H1 (cell line): ENCODE measurements around the gene ECE2. TPM values are rescaled to one million over a fixed set of nuclear protein-coding genes. Genes with fewer than 3 reads are reported as not detected.

Experiments used
- CTCF ChIA-PET: fragments of 300-600 bp; sonication (Branson Sonifier 250); formaldehyde crosslinking; loops from one replicate; lab custom pipeline; 2021; ENCODE audit not compliant: partially characterized antibody; lab: Charles Lee
- POLR2A ChIA-PET: fragments of 300-600 bp; sonication (Branson Sonifier 250); formaldehyde crosslinking; loops from one replicate; lab custom pipeline; 2021; ENCODE audit warnings: inconsistent platforms; ENCODE audit not compliant: partially characterized antibody; lab: Charles Lee
- DNase-seq, 2 experiments: peaks; one replicate each; pipeline versions ENCODE4 v3.0.0 to v3.0.0-alpha.2; 2010 to 2022; ENCODE audit warnings: low spot score in 2 of 2, low read depth in 1 of 2, mixed read lengths in 1 of 2
- FAIRE-seq: peaks from 2 replicates; lab custom pipeline; 2011; peaks lifted over from hg19 to GRCh38; lab: Jason Lieb, UNC
- H2AFZ ChIP-seq: 2 replicates; pipeline ENCODE4 v1.8.1; 2012; ENCODE audit warnings: low read length, inconsistent platforms
- H2AK5ac ChIP-seq: 2 replicates; pipeline ENCODE4 v1.6.1; 2013; ENCODE audit warnings: low read depth, low read length
- H2BK120ac ChIP-seq: replicated peaks from 2 replicates; pipeline ENCODE3; 2013; ENCODE audit warnings: low read depth, low read length, inconsistent platforms
- H2BK12ac ChIP-seq: 2 replicates; pipeline ENCODE4 v1.6.1; 2013; ENCODE audit warnings: low read depth, low read length
- H2BK15ac ChIP-seq: 2 replicates; pipeline ENCODE4 v1.6.1; 2013; ENCODE audit warnings: low read length
- H2BK20ac ChIP-seq: 2 replicates; pipeline ENCODE4 v1.6.1; 2013; ENCODE audit warnings: low read length
- H2BK5ac ChIP-seq: 2 replicates; pipeline ENCODE4 v1.6.1; 2013; ENCODE audit warnings: low read depth, low read length
- H3K14ac ChIP-seq: 2 replicates; pipeline ENCODE4 v1.6.1; 2013; ENCODE audit warnings: inconsistent platforms; ENCODE audit not compliant: insufficient read length
- H3K18ac ChIP-seq: 2 replicates; pipeline ENCODE4 v1.6.1; 2013; ENCODE audit warnings: low read length; ENCODE audit errors: extremely low read depth
- H3K23ac ChIP-seq: 2 replicates; pipeline ENCODE4 v1.6.1; 2013; ENCODE audit warnings: inconsistent platforms; ENCODE audit not compliant: insufficient read length
- H3K23me2 ChIP-seq: 2 replicates; pipeline ENCODE4 v1.6.1; 2013; ENCODE audit warnings: low read depth, low read length
- H3K27ac ChIP-seq: 2 replicates; pipeline ENCODE4 v1.6.1; 2011; ENCODE audit warnings: low read depth, low read length, inconsistent platforms
- H3K27me3 ChIP-seq, 4 experiments: replicated peaks in 1 of 4; 1 replicate in 1 of 4; 2 replicates in 3 of 4; pipeline versions ENCODE4 v1.6.1 to v1.8.1; 2011 to 2013; ENCODE audit warnings: low read length in 3 of 4, mild to moderate bottlenecking in 3 of 4, inconsistent platforms in 2 of 4, mixed read lengths in 2 of 4, moderate library complexity in 1 of 4; ENCODE audit not compliant: control insufficient read depth in 3 of 4, insufficient read depth in 3 of 4; ENCODE audit errors: extremely low read depth in 1 of 4
- H3K36me3 ChIP-seq, 4 experiments: 2 replicates each; pipeline versions ENCODE4 v1.6.1 to v1.8.1; 2011 to 2013; ENCODE audit warnings: mild to moderate bottlenecking in 4 of 4, low read length in 3 of 4, moderate library complexity in 2 of 4, control low read depth in 1 of 4, inconsistent platforms in 1 of 4; ENCODE audit not compliant: insufficient read depth in 4 of 4, control insufficient read depth in 2 of 4
- H3K4ac ChIP-seq: replicated peaks from 2 replicates; pipeline ENCODE3; 2013; ENCODE audit warnings: low read length, low read depth, mixed read lengths, inconsistent platforms; ENCODE audit not compliant: insufficient read length
- H3K4me1 ChIP-seq, 4 experiments: replicated peaks in 1 of 4; 1 replicate in 1 of 4; 2 replicates in 3 of 4; pipeline versions ENCODE4 v1.6.1 to v1.8.1; 2011 to 2013; ENCODE audit warnings: low read length in 3 of 4, inconsistent platforms in 2 of 4, mixed read lengths in 1 of 4; ENCODE audit not compliant: insufficient read depth in 4 of 4, control insufficient read depth in 3 of 4
- H3K4me2 ChIP-seq, 2 experiments: 2 replicates each; pipeline versions ENCODE4 v1.6.1 to v1.8.1; 2011 to 2013; ENCODE audit warnings: low read depth in 2 of 2, low read length in 2 of 2, control low read depth in 1 of 2, inconsistent platforms in 1 of 2, mild to moderate bottlenecking in 1 of 2; ENCODE audit not compliant: insufficient read depth in 1 of 2
- H3K4me3 ChIP-seq, 4 experiments: fragments of 200-600, 300-600 bp in 1 of 4; sonication (generic), shearing (Covaris generic), sonication (Bioruptor Twin) in 1 of 4; 2 replicates each; pipeline versions ENCODE4 v1.5.1 to v1.8.1; 2011 to 2016; ENCODE audit warnings: low read length in 4 of 4, low read depth in 3 of 4, control low read depth in 2 of 4, inconsistent platforms in 2 of 4, mild to moderate bottlenecking in 2 of 4, mixed read lengths in 1 of 4, moderate library complexity in 1 of 4; ENCODE audit not compliant: insufficient read depth in 2 of 4; ENCODE audit errors: extremely low read depth in 1 of 4
- H3K56ac ChIP-seq: replicated peaks from 2 replicates; pipeline ENCODE3; 2013; ENCODE audit warnings: low read depth, mild to moderate bottlenecking, mixed read lengths, low read length, inconsistent platforms; ENCODE audit not compliant: insufficient read length
- H3K79me1 ChIP-seq: 2 replicates; pipeline ENCODE4 v1.6.1; 2013; ENCODE audit warnings: low read depth, low read length, control low read depth
- H3K79me2 ChIP-seq, 2 experiments: 2 replicates each; pipeline versions ENCODE4 v1.6.1 to v1.8.1; 2012 to 2013; ENCODE audit warnings: low read length in 2 of 2, mild to moderate bottlenecking in 2 of 2, inconsistent platforms in 1 of 2; ENCODE audit not compliant: insufficient read depth in 2 of 2, control insufficient read depth in 1 of 2
- H3K9ac ChIP-seq, 4 experiments: replicated peaks in 1 of 4; 1 replicate in 1 of 4; 2 replicates in 3 of 4; pipeline versions ENCODE4 v1.6.1 to v1.8.1; 2011 to 2013; ENCODE audit warnings: low read depth in 3 of 4, low read length in 3 of 4, control low read depth in 2 of 4, mild to moderate bottlenecking in 2 of 4, moderate library complexity in 2 of 4, inconsistent platforms in 1 of 4; ENCODE audit errors: extremely low read depth in 1 of 4
- H3K9me3 ChIP-seq, 2 experiments: 2 replicates each; pipeline versions ENCODE4 v1.6.1 to v1.8.1; 2012 to 2013; ENCODE audit warnings: mild to moderate bottlenecking in 2 of 2, moderate library complexity in 2 of 2, control low read depth in 1 of 2, inconsistent platforms in 1 of 2, low read depth in 1 of 2, low read length in 1 of 2, mixed read lengths in 1 of 2; ENCODE audit not compliant: insufficient read depth in 2 of 2
- H4K20me1 ChIP-seq, 2 experiments: replicated peaks in 1 of 2; 2 replicates each; pipeline versions ENCODE3 to v1.8.1; 2011 to 2013; ENCODE audit warnings: inconsistent platforms in 2 of 2, low read length in 2 of 2, mild to moderate bottlenecking in 1 of 2; ENCODE audit not compliant: insufficient read depth in 2 of 2, control insufficient read depth in 1 of 2
- H4K5ac ChIP-seq: 2 replicates; pipeline ENCODE4 v1.6.1; 2013; ENCODE audit warnings: low read length, low read depth, mixed read lengths, inconsistent platforms; ENCODE audit not compliant: insufficient read length
- H4K8ac ChIP-seq: 2 replicates; pipeline ENCODE4 v1.8.0; 2013; ENCODE audit warnings: mild to moderate bottlenecking, moderate library complexity, low read length, inconsistent platforms; ENCODE audit not compliant: insufficient read depth; ENCODE audit errors: extremely low read depth
- H4K91ac ChIP-seq: replicated peaks from 2 replicates; pipeline ENCODE3; 2013; ENCODE audit warnings: low read length, mixed read lengths, inconsistent platforms; ENCODE audit not compliant: insufficient read length
- BACH1 ChIP-seq: IDR thresholded peaks from 2 replicates; pipeline ENCODE4 v1.6.1; 2012; ENCODE audit warnings: low read length, improper control_type of control experiment
- POLR2A ChIP-seq, 2 experiments: IDR thresholded peaks; 1 replicate in 1 of 2; 2 replicates in 1 of 2; pipeline ENCODE4 v1.6.1; 2011; ENCODE audit warnings: low read depth in 2 of 2, low read length in 2 of 2, mild to moderate bottlenecking in 2 of 2; ENCODE audit errors: control extremely low read depth in 1 of 2
- POU5F1 ChIP-seq: IDR thresholded peaks from 2 replicates; pipeline ENCODE4 v1.6.1; 2011; ENCODE audit warnings: low read depth, mild to moderate bottlenecking, low read length, moderate library complexity
- SP4 ChIP-seq: IDR thresholded peaks from 2 replicates; pipeline ENCODE4 v1.6.1; 2012; ENCODE audit warnings: low read length, inconsistent platforms
- TEAD4 ChIP-seq: IDR thresholded peaks from 2 replicates; pipeline ENCODE4 v1.6.1; 2012; ENCODE audit warnings: low read depth, low read length, inconsistent platforms, mixed read lengths
- WGBS, 2 experiments: shearing (Covaris generic) in 1 of 2; methylation state at CpG; one replicate each; pipeline versions ENCODE4 v1.1.6 to v1.1.7; 2013 to 2015; ENCODE audit warnings: low lambda C conversion rate in 2 of 2, mixed read lengths in 2 of 2, inconsistent platforms in 1 of 2, low coverage in 1 of 2, missing lambda C conversion rate in 1 of 2; ENCODE audit not compliant: insufficient replicate concordance in 2 of 2, insufficient coverage in 1 of 2, insufficient read length in 1 of 2; ENCODE audit errors: extremely low coverage in 1 of 2, missing lambda C conversion rate in 1 of 2; 5-methylcytosine and 5-hydroxymethylcytosine counted together
- polyA plus RNA-seq, 7 experiments: library from polyadenylated mRNA; depleted of rRNA in 3 of 7; stranded (reverse) in 5 of 7; unstranded in 2 of 7; fragments of >200 nt in 5 of 7; fragments of 200-250 nt in 2 of 7; gene quantifications; 1 replicate in 5 of 7; 2 replicates in 1 of 7; 4 replicates in 1 of 7; pipeline versions ENCODE4 v1.2.1 to v1.2.3, GENCODE V29; 2011 to 2013; ENCODE audit warnings: missing spikeins in 2 of 7, mixed read lengths in 2 of 7
- total RNA-seq: library from RNA; stranded (reverse); fragmentation: NEBNext Ultra II Directional; extraction: Animal tissue kit (Norgen Biotek cat#: 25700); gene quantifications from 2 replicates; pipeline ENCODE4 v1.2.1, GENCODE V29; 2021
- TF ChIP-seq, protein P1 (sequence below): IDR thresholded peaks from 2 replicates; pipeline ENCODE4 v1.6.1; 2012; ENCODE audit warnings: low read length, inconsistent platforms

The ECE2 gene
- total and polyA plus RNA-seq, 2 of the 8 experiments (the other 6 are each of a cell fraction or from before 2014, with no cell fraction given), result 0.44 to 0.86 TPM

DNA sequence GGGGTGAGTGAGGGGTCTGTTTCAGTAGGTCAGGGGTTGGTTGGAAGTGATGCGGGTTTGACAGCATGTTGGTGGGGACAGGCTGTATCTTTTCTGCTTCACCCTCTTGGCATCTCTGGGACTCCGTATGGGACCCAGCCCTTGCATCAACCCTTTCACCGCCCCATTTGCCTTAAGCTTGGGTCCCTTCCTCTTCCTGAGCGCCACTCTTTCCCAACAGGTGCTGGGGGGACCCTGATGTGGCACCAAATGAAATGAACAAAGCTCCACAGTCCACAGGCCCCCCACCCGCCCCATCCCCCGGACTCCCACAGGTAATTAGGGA is 39.7 kb downstream of the ECE2 start:
- H3K79me2 ChIP-seq, result peaks cover 37 to 58% of the 10 kb centered on the region in 2 experiments
- peak overlapping the region; percentile 44 to 96 (median 77) for H3K4me3 ChIP-seq
- no peak for DNase-seq
- WGBS, 2 experiments, result 7% methylated on average over 3 of the region's 6 CpGs; no CpG with 5 or more reads in 1 of the 2 experiments
- peak overlapping the region; percentile 96; the same call in 1 of the 2 replicates for H4K8ac ChIP-seq
- no peak overlapping the region for H2BK12ac ChIP-seq
- no peak overlapping the region for H2BK20ac ChIP-seq
- no peaks in the 10 kb centered on the region; the same call in 1 of the 2 replicates for H3K23me2 ChIP-seq
- no peak overlapping the region for H3K14ac ChIP-seq
- H3K36me3 ChIP-seq, result peaks cover 10 to 38% (median 22%) of the 10 kb centered on the region in 4 experiments; a peak in 7 of 8 replicates
- peak overlapping the region; percentile 66; the same call in 1 of the 2 replicates for H2BK5ac ChIP-seq
- H3K9me3 ChIP-seq, result no peaks in the 10 kb centered on the region
- no peak overlapping the region for H2BK15ac ChIP-seq
- H4K5ac ChIP-seq, result peak overlapping the region; percentile 80
- TF ChIP-seq BACH1 (no peak), POU5F1 (no peak), TEAD4 (no peak), POLR2A (IDR thresholded peaks at IDR 0.05; ENCODE audit: control extremely low read depth in 1 of 2, low read depth in 2 of 2, low read length in 2 of 2) (0 out of 3 replicates have a peak, but pooled peaks of 1 of the 2 experiments have one; percentile 21), SP4 (no peak)
- TF ChIP-seq, protein P1, sequence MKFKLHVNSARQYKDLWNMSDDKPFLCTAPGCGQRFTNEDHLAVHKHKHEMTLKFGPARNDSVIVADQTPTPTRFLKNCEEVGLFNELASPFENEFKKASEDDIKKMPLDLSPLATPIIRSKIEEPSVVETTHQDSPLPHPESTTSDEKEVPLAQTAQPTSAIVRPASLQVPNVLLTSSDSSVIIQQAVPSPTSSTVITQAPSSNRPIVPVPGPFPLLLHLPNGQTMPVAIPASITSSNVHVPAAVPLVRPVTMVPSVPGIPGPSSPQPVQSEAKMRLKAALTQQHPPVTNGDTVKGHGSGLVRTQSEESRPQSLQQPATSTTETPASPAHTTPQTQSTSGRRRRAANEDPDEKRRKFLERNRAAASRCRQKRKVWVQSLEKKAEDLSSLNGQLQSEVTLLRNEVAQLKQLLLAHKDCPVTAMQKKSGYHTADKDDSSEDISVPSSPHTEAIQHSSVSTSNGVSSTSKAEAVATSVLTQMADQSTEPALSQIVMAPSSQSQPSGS, result 0 out of 2 replicates have a peak, but pooled peaks have one; percentile 9
- H3K4me2 ChIP-seq, result peak overlapping the region; percentile 85 to 97
- no peak overlapping the region for H4K91ac ChIP-seq
- H3K23ac ChIP-seq, result no peak overlapping the region
- FAIRE-seq, result no peak
- H3K79me1 ChIP-seq, result peaks cover 11% of the 10 kb centered on the region
- ChIA-PET CTCF (interaction anchor here (0.6 to 1.9 kb wide), 6 partner anchors 9 to 111 kb away, joined by 3 to 4 read pairs (median 4); no protein-coding TSS in a partner anchor), POLR2A (interaction anchor here (0.6 to 12.3 kb wide), 20 partner anchors 10 to 431 kb away, joined by 3 to 148 read pairs (median 4); partner anchors contain the start of genes CLCN2, EIF2B5, FAM131A and PARL)
- no peak overlapping the region for H2AK5ac ChIP-seq
- peaks cover 29 to 33% of the 10 kb centered on the region in 2 experiments for H4K20me1 ChIP-seq
- H3K4ac ChIP-seq, result peak overlapping the region; percentile 85
- H3K4me1 ChIP-seq, result peaks cover 3 to 9% (median 6%) of the 10 kb centered on the region in 4 experiments
- H3K27me3 ChIP-seq, result no peaks in the 10 kb centered on the region
- peak overlapping the region; percentile 70 to 99 (median 88) for H3K9ac ChIP-seq
- no peak overlapping the region for H2AFZ ChIP-seq
- no peak overlapping the region for H2BK120ac ChIP-seq
- H3K56ac ChIP-seq, result peak overlapping the region; percentile 46
- peak overlapping the region; percentile 82 for H3K27ac ChIP-seq
- peak overlapping the region; percentile 19; the same call in 1 of the 2 replicates for H3K18ac ChIP-seq
